ENCODE measurements around the gene NSF. TPM values are rescaled to one million over a fixed set of nuclear protein-coding genes. Genes with fewer than 3 reads are reported as not detected.
A peak's percentile ranks its signal among the peaks of the same experiment; 100 is the strongest.
"Not testable (repeated sequence)": the region's sequence is repeated elsewhere in the genome, so short reads cannot be mapped to it uniquely, and the experiment has no call there.

The NSF gene
- total RNA-seq, 4 donors from 2014 or later: 21.0 to 33.7 (median 28.0) TPM

GRCh38 chr17:46652024-46652643, 61.7 kb downstream of the NSF start:
- intact Hi-C loops (cut with DNase I; ENCODE audit: low total_unique reads); H3K4me3 ChIP-seq (ENCODE audit: low read depth, poor library complexity, severe bottlenecking); DNase-seq (ENCODE audit: low spot score in 2 of 2): not testable (repeated sequence)
- no CpG with 5 or more reads among the region's 7 CpGs for WGBS, 2 donors

GRCh38 chr17:46658235-46658634, 67.8 kb downstream of the NSF start:
- DNase-seq (ENCODE audit: low spot score in 2 of 2); H3K4me3 ChIP-seq (ENCODE audit: low read depth, poor library complexity, severe bottlenecking); intact Hi-C loops (cut with DNase I; ENCODE audit: low total_unique reads): not testable (repeated sequence)
- no CpG with 5 or more reads among the region's 5 CpGs for WGBS, 2 donors

- H3K4me3 ChIP-seq (ENCODE audit: low read depth, poor library complexity, severe bottlenecking); intact Hi-C loops (cut with DNase I; ENCODE audit: low total_unique reads); DNase-seq (ENCODE audit: low spot score in 2 of 2): not testable (repeated sequence)
- WGBS, 2 donors: no CpG with 5 or more reads among the region's 4 CpGs
These were observed 69.2 kb downstream of the NSF start for GRCh38 chr17:46659702-46660101.

- H3K4me3 ChIP-seq (ENCODE audit: low read depth, poor library complexity, severe bottlenecking); intact Hi-C loops (cut with DNase I; ENCODE audit: low total_unique reads); DNase-seq (ENCODE audit: low spot score in 2 of 2): not testable (repeated sequence)
- WGBS, 2 donors: no CpG with 5 or more reads among the region's 1 CpG
These were observed 72.7 kb downstream of the NSF start for GRCh38 chr17:46663123-46663522.

GRCh38 chr17:46663552-46663951, 73.1 kb downstream of the NSF start:
- H3K4me3 ChIP-seq (ENCODE audit: low read depth, poor library complexity, severe bottlenecking); DNase-seq (ENCODE audit: low spot score in 2 of 2); intact Hi-C loops (cut with DNase I; ENCODE audit: low total_unique reads): not testable (repeated sequence)
- WGBS, 2 donors: no CpG with 5 or more reads among the region's 2 CpGs

GRCh38 chr17:46665969-46666368, 75.5 kb downstream of the NSF start:
- 78 to 97% methylated on average over 4 of the region's 5 CpGs for WGBS, 2 donors
- intact Hi-C loops (cut with DNase I; ENCODE audit: low total_unique reads): not testable (repeated sequence)
- DNase-seq (ENCODE audit: low spot score in 2 of 2): peak in 1 of 2 donors; percentile 39

GRCh38 chr17:46670789-46671188, 80.3 kb downstream of the NSF start:
- DNase-seq (ENCODE audit: low spot score in 2 of 2); H3K4me3 ChIP-seq (ENCODE audit: low read depth, poor library complexity, severe bottlenecking); intact Hi-C loops (cut with DNase I; ENCODE audit: low total_unique reads): not testable (repeated sequence)
- no CpG with 5 or more reads among the region's 4 CpGs for WGBS, 2 donors

More at GRCh38 chr17:46665969-46666368, 75.5 kb downstream of the NSF start:
- H3K4me3 ChIP-seq (ENCODE audit: low read depth, poor library complexity, severe bottlenecking): not testable (repeated sequence)

- H3K4me3 ChIP-seq (ENCODE audit: low read depth, poor library complexity, severe bottlenecking); DNase-seq (ENCODE audit: low spot score in 2 of 2); intact Hi-C loops (cut with DNase I; ENCODE audit: low total_unique reads): not testable (repeated sequence)
- WGBS, 2 donors: no CpG with 5 or more reads among the region's 2 CpGs
These were observed 82.3 kb downstream of the NSF start for GRCh38 chr17:46672777-46673176.

GRCh38 chr17:46677819-46678218, 87.3 kb downstream of the NSF start:
- H3K4me3 ChIP-seq (ENCODE audit: low read depth, poor library complexity, severe bottlenecking); intact Hi-C loops (cut with DNase I; ENCODE audit: low total_unique reads); DNase-seq (ENCODE audit: low spot score in 2 of 2): not testable (repeated sequence)

- H3K4me3 ChIP-seq (ENCODE audit: low read depth, poor library complexity, severe bottlenecking); intact Hi-C loops (cut with DNase I; ENCODE audit: low total_unique reads); DNase-seq (ENCODE audit: low spot score in 2 of 2): not testable (repeated sequence)
- WGBS, 2 donors: no CpG with 5 or more reads among the region's 2 CpGs
These were observed 93.2 kb downstream of the NSF start for GRCh38 chr17:46683653-46684052.

- WGBS, 2 donors: 76 to 83% methylated on average over 3 to 4 of the region's 4 CpGs
- H3K4me3 ChIP-seq (ENCODE audit: low read depth, poor library complexity, severe bottlenecking); DNase-seq (ENCODE audit: low spot score in 2 of 2); intact Hi-C loops (cut with DNase I; ENCODE audit: low total_unique reads): not testable (repeated sequence)
These were observed 94.8 kb downstream of the NSF start for GRCh38 chr17:46685284-46685683.

- H3K4me3 ChIP-seq (ENCODE audit: low read depth, poor library complexity, severe bottlenecking); intact Hi-C loops (cut with DNase I; ENCODE audit: low total_unique reads); DNase-seq (ENCODE audit: low spot score in 2 of 2): not testable (repeated sequence)
- WGBS, 2 donors: 80% methylated on average over 1 of the region's 3 CpGs; no CpG with 5 or more reads in 1 of the 2 donors
These were observed 101.7 kb downstream of the NSF start for GRCh38 chr17:46692196-46692595.

- 85 to 86% methylated on average over 2 to 3 of the region's 3 CpGs for WGBS, 2 donors
- intact Hi-C loops (cut with DNase I; ENCODE audit: low total_unique reads); H3K4me3 ChIP-seq (ENCODE audit: low read depth, poor library complexity, severe bottlenecking): not testable (repeated sequence)
These were observed 102.8 kb downstream of the NSF start for GRCh38 chr17:46693283-46693682.

GRCh38 chr17:46696522-46696921, 106.1 kb downstream of the NSF start:
- intact Hi-C loops (cut with DNase I; ENCODE audit: low total_unique reads); H3K4me3 ChIP-seq (ENCODE audit: low read depth, poor library complexity, severe bottlenecking); DNase-seq (ENCODE audit: low spot score in 2 of 2): not testable (repeated sequence)
- WGBS, 2 donors: 80 to 100% methylated on average over 1 of the region's 3 CpGs

More at GRCh38 chr17:46693283-46693682, 102.8 kb downstream of the NSF start:
- not testable (repeated sequence) for DNase-seq (ENCODE audit: low spot score in 2 of 2)

- DNase-seq (ENCODE audit: low spot score in 2 of 2); intact Hi-C loops (cut with DNase I; ENCODE audit: low total_unique reads); H3K4me3 ChIP-seq (ENCODE audit: low read depth, poor library complexity, severe bottlenecking): not testable (repeated sequence)
- WGBS, 2 donors: no CpG with 5 or more reads among the region's 2 CpGs
These were observed 108.5 kb downstream of the NSF start for GRCh38 chr17:46699014-46699413.
